Measurements from ENCODE around the gene PTN.

PTN gene, protein sequence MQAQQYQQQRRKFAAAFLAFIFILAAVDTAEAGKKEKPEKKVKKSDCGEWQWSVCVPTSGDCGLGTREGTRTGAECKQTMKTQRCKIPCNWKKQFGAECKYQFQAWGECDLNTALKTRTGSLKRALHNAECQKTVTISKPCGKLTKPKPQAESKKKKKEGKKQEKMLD

DNA sequence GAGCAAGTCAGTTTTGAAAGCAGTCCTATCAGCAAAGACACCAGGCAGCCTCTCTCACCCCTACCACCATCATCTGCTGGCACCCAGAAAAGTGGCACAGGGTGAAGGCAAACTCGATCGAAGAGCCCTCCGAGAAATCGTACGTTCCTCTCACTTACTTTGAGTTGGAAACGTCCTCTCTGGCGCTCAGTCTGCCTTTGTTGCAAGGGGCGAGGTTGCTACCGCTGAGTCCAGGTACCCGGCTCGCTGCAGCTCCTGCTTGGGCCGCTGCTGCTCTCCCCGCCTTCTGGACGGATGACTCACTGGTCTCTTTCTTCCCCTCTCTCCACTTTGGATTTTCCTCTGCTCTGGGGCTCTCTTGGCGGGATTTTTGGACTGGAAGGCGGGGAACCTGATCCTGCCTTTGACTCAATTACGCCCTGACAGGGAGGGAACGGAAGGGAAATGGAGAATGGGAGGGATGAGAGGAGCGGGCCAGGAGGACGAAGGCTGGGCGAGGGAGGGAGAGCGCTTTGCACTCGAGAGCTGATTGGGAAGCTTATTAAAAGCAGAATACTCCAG, at the start of gene PTN:
Gene PTN, minus strand, starts transcription at position 453 of the 561 bp plus-strand sequence. CDS start 88,760 bp downstream, outside the sequence.
- DNase-seq, result peak; percentile 64

DNA sequence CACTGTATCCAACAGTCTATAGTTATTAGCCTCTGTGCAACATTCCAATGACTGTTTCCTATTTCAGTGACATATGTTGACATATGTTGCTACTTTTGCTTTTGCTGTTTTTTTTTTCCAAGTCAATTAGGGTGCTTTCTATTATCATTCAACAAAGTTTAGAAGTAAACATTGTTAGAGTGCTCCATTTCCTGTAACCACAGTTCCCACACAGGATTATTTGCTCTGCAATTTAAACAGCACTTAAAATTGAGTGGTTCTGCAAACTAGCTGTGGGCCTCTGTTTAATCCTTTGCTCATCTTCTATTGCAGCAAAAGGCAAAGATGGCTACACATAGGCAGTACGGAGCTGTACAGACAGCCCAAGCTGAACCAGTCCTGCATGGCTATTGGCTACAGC, 46.5 kb upstream of the PTN start:
- no peak for DNase-seq

DNA sequence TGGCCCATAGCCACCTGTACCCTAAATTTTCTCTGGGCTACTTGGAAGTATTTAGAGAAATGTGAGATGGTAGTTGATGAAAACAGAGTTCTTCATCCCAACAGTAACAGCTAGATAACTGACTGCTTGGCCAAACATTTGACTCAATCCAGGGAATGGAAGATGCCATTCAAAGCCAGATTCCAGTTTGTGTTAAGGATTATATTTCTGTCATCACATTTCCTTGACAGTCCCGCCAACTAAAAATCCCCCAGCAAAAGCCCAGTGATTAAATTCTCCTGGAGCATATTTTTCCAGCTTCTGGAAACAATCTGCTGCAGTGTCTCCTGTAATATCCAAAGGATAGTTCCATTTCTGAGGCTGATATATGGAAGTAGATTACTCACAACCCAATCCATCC, 45.4 kb upstream of the PTN start:
- no peak for DNase-seq

DNA sequence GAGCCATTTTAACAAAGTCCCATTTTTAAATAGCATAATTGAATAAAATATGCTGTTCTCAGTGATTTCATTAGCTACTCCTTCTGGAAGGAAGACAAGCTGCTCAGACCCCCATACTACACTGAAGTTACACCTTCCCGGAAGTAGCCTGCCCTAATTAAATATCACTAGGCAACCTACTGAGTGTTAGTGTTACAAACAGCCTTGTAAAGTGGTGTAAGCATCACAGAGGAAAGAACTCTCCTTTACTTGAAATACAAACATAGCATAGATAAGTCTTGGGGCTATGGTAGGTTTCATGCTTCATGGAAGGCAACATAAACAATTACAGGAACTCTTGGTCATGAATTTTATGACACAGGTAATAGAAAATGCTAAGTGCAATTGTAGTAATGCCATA, 43.4 kb upstream of the PTN start:
- no peak for DNase-seq

DNA sequence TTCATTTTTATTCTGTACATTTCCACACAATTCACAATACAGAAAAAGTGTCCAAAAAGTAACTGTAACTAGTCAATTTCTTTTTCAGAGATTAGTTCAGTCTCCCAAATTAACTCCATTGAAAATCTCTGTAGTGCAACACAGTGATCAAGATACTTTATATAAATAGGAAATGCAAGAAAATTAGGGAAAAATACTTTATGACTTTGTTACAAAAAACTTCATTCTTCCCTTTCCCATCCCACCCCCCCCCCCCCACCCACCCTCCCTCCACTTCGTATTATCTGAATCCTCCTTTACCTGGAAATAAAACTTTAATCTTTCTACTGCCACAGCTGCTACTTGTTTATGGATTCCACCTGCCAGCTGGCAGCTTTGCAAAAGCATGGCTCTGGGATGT, 37.5 kb upstream of the PTN start:
- no peak for DNase-seq

DNA sequence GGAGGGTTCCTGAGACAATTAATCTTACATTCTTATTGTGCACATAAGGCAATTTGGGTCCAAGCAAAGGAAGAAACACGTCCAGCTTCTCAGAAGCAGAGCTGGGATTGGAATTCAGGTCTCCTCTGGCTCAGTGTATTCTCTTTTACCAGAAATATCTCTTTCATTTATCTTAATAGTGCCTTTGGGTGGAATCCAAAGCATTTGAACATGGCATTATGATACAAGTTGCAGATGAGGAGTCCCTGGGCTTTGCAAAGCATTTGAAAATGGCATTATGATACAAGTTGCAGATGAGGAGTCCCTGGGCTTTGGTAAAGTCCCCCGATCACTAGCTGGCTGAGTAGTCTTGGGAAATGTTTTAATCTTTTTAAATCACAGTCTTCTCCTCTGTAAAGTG, 30.0 kb upstream of the PTN start:
- no peak for DNase-seq

DNA sequence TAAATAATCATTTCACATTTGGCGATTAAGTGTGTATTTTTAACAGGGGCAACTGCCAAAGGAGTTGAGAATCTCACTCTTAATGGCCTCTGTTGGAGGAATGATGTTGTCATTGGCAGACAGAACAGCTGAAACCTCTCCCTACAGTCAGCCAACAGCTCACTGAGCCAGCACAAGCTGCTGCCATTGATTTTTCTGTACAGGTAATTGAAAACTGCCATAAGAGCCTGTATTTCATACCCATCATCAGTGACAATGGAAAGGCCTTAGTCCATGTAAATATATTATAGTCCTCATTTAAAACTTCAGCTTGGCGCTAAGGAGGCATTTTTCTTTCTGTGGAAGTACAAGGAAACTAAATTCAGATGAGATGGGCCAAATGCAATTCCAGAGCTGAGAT, 28.1 kb upstream of the PTN start:
- no peak for DNase-seq

DNA sequence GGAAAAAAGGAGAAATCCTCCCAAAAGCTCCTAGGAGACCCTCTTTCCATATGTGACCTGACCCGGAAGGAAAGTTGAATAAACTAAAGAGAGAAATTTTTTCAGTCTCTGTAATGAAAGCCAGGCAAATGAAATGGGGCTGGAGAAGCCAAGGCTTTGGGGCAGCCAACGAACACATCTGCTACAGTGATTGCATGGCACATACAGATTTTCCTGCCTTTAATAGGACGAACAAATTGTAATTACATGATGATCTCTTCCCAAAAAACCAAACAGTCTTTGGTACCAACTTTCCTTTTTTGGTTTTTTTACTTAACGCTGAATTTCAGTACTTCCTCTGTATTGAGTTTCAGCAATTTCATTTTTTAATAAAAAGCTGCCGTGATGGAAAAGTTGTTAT, 23.5 kb upstream of the PTN start:
- no peak for DNase-seq

DNA sequence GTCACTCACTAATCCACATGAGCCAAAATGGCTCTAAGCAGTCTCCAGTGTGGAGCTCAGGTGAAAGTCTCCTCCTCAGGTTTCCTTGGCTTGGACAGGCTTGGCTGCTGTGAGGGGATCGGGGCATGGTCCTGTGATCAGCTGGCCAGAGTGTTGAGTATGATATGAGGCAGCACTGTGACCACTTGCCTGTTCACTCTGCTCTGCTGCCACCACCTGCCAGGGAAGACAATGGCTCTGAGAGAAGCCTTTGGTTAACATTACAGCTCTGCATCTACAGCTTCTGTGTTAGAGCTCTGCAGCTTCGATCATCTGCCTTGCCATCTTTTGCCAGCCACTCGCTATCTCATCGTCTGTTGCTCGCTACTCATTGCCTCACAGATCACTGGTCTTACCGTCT, 20.1 kb upstream of the PTN start:
- no peak for DNase-seq

DNA sequence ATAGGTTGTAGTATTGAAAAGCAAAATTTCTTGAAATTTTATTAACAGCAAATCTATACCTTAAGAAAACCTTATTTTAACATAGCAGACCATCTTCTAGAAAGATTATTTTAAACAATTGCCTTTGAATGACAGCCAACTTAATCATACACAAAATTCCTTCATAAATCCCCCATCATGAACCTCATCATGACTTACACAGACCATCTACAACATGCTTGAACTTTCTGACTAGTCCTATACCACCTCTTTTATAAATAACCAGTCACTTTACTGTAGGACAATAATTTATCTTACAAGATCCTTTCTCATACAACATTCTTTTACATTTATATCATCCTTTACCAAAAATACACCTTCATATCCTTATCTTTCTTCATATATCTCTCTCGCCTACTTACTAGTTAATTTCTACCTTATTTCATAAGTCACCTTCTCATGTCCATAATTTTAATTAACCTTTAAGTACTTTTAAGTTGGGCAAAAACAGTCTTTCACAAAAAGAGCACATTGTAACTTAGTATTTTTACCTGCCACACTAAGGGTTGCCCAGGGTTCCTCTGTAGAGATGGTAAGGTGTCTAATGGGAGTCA, 16.6 kb upstream of the PTN start:
- DNase-seq, result no peak

DNA sequence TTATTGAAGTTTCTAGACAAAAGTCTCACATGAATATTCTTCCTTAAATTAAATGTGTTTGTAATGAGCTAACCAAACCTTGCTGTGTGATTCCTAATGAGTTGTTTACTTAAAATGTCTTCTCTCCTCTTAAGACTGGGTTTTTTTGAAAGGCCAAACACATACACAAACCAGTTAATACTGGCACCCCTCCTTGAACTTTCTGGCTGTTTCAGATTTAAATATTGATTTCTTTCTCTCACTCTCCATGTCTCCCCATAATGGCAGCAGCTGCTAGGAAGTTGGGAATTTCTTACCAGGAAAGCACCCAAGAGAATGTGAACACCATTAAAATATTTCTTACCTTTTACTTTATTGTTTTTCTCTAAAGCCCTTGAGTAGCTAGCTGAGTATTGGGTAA, 11.4 kb upstream of the PTN start:
- no peak for DNase-seq

DNA sequence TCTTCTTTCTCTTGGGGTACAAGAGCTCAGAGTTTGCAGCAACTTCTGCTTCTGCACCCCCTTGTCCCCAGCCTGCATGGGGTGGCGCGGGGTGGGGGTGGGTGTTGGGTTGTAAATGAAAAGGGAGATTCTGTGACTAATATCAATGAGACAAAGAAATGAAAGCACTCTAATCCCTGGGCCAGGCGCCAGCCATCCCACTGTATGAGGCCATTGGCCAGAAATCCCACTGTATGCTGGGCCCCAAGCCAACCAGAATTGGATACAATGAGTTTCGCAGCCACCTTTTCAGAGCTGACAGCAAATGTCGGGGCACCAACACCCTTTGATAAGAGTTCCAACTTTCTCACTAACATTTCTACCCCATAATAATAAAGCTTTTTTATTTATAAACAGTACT, 10.9 kb upstream of the PTN start:
- DNase-seq, result no peak

DNA sequence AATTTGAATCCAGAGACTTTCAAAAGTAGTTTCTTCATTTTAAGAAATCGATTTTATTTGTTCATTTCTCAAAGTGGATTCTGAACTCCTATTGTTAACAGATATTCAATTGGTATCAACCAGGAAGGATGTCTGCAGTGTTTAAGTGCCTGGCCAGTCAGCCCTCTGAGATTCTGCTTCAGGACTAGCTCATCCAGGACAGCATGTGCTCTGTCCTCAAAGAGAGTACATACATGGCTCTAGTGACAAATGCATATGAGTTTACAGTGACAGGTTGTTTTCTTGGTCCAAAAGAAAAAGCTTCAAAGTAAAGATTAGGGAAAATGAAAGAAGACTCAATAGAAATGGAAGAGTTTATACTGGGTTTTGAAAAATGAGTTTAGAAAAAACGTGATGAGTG, 8.4 kb upstream of the PTN start:
- no peak for DNase-seq

DNA sequence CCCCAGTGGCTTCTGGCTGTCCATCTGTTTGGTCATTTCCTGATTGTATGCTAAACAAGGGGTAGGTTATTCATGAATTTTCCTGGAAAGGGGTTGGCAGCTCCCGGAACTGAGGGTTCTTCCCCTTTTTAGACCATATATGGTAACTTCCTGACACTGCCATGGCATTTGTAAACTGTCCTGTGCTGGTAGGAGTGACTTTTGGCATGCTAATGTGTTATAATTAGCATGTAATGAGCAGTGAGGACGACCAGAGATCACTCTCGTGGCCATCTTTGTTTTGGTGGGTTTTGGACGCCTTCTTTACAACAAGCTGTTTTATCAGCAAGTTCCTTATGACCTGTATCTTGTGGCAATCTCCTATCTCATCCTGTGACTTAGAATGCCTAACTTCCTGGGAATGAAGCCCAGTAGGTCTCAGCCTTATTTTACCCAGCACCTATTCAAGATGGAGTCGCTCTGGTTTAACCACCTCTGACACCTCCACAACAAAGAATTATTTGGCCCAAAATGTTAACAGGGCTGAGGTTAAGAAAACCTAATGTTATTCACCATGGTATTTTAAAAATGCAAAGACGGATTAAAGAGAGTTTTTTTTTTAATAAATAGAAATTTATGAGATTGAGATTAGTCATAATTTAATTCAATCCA, 2.4 kb upstream of the PTN start:
- no peak for DNase-seq

DNA sequence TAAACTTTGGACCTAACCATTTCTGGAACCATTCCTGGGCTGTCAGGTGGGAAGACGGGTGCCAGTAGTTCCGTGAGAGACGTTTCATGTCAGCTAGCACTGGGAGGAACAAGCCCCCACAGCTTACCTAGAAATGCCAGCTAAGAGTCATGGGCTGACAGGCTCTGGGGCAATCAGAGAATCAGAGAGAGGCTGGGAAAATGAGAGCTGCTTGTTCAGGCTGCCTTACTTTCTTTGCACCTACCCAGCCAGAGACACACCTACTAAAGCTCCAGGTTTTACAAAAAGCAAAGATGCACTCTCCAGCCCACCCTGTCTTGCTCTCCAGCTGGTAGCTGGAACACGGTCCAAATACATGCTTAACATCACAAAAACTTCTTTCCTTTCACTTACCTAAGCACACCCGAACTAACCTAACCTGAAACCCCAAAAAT, 688 bp downstream of the PTN start:
- no peak for DNase-seq

DNA sequence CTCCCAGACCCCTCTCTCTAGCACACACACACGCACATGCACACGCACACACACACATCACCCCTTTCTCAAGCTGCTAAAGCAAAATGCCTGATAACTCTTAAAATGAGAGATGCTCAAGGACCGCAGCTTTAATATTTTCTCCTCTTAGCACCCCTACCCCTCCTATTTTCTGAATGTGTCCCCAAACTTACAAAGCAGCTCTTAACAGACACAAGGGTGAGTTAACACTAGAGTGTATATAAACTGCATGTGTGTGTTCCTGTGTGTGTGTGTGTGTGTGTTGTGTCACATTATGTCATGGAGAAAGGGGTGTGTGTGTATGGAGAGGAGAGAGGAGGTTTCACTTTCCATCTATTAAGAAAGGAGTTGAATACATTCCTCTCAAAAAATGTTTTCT, 1.3 kb downstream of the PTN start:
- no peak for DNase-seq

DNA sequence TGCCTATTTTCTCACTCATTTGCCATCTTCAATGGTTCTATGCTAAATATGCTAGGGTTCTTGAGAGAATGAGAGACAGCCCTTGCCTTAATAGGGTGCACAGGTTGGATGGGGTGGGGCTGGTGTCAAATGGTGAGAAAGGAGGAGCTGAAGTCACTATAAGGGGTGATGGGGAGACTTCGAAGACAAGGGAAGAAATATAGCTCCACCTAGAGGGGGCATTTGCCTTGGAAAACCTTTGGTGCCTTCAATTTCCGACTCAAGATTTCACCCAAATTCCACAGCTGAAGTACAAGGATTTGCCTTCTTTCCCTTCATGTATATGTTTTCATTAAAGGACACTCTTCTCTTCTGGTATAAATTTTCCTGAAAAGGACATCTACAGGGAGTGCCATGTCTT, 5.6 kb downstream of the PTN start:
- DNase-seq, result no peak

DNA sequence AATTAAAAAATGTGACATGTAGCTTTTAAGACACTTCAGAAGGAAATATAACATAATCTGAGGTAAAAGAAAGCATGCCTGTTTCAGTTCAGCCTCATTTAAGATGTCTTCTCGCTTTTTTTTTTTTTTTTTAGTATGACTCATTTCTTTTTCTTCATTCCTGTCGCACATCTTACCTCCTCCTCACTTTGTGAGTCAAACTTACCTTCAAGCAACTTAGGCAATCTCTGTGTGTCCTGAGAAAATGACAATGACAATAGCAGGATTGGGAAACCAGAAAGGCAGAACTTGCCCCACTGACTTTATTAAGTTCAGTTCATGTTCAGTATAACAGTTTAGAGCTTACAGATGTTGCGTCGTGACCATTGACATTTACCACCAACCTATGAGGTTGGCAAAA, 7.7 kb downstream of the PTN start:
- DNase-seq, result no peak

DNA sequence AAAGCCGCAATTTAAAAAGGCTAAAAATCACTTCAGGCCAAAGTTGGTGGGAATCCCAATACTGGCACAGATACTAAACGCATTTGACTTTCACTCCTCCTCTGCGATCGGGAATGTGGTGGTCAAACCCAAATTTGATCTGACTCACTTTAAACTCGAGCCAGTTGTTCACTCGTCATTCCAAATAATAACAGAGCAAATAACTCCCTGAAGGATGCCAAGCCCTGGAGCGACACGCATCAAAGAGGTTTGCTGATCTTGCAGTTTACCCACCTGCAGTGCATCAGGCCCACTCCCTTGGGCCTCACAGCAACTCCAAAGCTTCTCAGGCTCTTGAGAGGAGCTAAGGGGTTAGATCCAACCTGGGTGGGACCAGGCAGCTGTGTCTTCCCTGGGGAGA, 12.2 kb downstream of the PTN start:
- no peak for DNase-seq

DNA sequence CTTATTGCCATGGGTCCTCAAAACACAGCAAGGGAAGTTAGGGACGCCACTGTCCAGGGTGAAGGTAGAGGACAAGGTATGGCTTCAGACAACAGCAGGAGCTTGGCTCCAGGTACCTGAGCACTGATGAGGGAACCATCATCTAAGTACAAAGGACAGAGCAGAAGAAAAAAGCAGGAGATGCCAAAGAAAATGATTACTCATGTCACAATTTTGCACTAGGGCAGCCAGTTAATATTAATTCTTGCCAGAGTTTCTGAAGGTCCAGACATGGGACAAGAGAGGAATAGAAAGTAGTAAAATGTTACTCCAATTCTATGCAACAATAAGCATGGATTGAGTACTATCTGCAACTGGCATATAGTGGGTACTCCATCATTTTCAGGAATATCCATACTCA, 14.1 kb downstream of the PTN start:
- DNase-seq, result no peak

DNA sequence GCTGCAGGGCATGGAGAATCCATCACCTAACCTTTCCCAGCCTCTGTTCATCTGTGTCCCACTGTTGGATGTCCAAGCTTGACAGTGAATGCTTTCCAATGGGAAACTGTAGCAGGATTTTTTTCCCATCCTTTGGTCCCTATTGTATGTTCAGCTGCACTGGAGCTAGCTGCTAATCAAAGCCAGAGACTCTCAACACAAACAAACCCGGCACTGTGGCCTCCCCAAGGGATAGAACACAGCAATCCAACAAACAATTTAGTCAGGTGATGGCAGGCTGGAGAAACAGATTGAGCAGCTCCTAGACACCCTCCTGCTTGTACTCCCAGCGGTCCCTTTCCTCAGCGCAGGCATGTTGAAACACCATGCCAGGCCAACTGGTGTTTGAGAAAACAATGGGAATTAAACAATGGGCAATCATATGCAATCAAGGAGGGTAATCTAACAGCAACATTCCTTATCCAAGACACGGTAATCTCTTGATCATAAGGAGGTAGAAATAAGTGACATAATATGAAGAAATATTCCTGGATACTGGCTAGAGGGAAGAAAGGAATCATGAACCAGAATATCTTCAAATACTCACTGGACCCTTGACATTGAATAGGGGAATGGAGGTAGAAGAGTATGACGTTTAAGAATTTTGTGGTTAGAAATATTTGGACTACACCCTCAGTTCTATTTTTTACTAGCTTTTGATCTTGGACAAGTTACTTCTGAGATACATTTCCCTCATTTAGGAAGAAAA, 15.0 kb downstream of the PTN start:
- peak; percentile 18 for DNase-seq

DNA sequence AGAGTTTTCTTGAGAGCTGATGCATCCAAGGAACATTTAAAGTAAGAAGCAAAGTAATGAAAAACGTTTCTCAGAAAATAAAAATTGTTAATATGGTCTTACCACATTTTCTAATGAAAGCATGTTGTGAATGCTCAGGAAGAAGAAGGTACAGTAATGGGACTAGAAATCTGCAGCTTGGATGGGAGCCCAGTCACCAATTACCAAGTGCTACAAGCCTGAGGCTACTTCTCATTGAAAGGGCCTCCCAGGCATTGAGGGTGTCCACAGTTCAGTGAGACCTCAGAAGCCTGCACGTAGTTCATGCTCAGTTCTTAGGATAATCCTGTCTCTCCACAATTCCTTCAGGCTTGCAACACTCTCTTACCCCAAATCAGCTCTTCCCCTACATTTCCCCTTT, 17.6 kb downstream of the PTN start:
- no peak for DNase-seq

DNA sequence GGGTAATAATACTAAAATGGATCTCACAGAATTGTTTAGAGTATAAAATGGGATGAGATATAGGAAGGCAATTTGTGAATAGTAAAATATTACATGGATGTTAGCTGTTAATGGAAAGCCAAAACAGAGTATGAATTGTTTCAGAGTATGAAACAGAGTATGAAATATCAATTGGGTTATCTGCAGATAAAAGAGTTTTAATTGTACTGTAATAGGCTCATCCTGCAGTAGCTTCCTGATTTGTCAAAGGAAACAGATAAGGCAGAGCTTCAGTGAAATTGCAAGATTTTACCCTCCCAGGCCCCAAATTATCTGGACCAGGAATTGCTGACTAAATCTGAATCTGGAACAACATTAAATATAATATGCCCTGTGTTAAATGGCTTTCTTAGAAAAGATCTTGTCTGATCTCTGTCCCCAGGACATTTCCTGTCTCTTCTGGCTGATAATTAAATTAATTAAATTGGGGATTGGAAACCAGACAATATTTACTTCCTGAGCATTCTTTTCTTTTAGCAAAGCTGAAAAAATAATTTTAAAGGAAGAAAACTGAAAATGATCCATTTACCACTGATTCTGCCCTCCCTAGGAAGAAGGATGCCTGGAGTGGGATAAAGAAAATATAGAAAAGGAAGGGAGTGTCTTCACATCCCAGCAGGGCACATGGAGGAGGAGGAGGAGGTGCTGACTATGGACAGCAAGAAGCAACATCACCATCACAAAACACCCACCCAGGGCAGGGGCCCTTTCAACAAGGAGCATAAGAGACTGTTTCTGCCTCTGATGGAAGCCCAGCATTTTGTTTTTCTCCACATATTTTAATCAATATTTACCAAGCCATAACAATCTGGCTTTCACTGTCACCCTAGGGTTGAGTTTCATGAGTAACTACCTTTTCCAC, 18.5 kb downstream of the PTN start:
- no peak for DNase-seq
